HPDE6-E6E7 (cell line): Measurements from ENCODE around the gene PGM3.
A peak's percentile ranks its signal among the peaks of the same experiment; 100 is the strongest.

Experiments used
- DNase-seq: peaks from one replicate; pipeline ENCODE4 v3.0.0; 2011; ENCODE audit warnings: missing footprints; ENCODE audit errors: extremely low spot score

The PGM3 gene

DNA sequence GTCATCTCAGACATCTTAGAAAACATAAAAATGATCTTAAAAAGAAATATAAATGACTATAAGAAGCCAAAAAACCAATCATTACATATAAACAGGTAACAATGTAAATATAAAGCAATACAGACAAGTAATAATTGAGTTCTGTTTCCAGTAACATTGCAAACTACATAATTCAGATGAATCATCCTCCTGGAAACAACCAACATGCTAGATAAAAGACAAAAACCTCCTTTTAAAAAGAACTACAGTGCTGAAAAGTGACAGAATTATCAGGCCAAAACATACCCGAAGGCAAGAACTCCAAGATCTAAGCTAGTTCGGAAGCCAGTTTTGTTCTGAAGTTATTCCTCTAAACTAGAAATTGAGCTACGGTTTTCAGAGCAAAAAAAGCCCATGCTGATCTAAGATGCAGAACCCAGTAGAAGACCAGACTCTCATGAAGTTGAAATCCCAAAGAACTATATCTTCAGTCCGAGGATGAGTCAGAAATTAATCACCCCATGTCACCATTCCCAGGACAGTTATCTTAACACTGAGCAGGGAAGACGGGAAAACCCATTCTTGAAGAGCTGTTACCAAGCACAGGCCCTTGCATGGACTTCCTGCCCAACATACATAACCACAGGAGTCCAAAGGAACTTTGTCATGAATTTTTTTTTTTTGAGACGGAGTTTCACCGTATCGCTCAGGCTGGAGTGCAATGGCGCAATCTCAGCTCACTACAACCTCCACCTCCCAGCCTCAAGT lies 9.8 kb downstream of the PGM3 start:
- DNase-seq = peak; percentile 9

DNA sequence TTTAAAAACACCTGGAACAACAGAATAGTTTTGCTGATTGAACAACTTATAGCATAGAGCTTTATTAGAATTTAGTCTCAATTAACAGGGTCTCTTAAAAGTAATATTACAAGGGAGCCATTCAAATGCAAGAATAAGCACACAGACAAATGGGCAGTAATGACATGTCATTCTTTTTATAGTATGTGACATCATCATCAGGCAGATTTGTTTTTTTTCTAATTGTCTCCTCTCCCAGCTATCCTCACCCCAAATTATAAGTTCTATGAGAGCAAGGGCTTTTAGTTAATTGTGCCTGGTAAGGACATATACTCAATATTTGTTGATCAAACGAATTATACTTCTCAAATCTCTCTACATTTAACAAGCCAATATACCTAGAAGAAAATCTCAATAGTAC lies 11.0 kb downstream of the PGM3 start:
- no peak for DNase-seq

DNA sequence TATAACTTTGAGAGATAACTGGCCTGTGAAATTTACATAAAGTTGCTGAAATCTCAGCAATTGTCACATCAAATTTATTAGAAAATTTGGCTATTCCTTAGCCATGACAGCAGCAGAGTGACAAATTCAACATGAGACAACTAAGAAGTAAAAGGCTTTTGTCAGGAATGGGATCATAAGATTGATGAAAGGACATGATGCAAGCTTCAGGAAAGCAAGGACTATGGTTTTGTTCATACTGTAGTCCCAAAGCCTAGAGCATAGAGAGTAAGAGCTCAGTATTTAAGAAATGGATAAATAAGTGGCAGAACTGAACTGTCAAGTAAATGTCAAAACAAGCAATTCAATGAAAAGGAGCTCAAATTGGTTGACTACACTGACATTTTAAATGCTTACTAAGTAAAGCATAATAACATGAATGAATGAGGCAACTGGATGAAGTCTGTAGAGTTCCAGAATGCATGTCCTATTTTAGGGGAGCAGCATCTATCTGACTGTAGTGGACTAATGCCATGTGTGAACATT lies 12.6 kb downstream of the PGM3 start:
- no peak for DNase-seq

DNA sequence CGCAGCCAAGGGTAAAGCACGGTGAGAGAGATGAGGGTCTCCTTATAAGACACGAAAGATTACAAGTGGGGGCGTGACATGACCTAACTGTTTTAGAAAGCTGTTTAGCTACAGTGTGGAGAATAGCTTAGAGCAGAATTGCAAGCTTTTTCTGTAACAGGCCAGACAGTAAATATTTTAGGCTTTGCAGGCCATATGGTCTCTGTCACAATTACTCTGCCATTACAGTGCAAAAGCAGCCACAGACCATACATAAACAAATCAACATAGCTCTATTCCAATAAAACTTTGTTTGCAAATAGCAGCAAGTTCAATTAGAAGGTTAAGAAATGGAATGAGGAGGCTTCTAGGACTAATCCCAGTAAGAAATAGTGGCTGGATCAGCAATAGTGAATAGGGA lies 16.8 kb downstream of the PGM3 start:
- DNase-seq = no peak

DNA sequence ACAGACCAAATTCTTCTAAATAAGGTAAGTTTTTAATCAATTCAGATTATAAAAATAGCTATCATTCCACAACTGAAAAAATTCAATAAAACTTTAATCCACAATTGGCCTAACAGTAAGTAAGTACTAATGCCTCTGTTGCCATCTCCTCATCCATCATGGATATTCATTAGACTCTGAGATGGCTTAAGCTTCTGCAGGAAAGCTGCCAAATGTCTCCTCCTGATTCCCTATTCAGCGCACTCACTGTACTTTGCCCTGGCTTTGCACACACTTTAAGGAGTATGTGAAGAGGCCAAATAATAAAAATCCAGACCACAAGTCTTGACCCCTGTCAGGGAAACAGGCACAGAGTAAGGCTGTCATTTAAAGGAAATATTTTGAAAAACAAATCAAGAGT lies 23.6 kb downstream of the PGM3 start:
- DNase-seq = no peak

DNA sequence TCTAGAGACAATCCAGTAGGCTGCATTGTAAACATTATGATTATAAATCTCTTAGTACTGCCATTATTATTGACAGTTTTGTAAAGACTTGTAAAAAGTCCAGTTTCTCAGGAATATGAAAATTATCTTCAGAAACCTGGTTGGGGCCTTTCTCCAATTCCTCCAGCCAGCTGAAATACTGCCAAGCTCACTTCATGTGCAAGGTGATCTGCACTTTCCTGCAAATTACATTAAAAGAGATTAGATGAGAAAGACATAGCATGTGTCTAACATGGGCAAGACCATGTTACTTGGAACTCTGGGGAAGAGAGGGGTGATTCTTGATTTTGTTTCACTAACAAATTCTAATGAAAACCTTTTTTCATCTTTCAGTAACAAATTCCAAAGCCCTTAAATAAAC lies 24.0 kb downstream of the PGM3 start:
- DNase-seq = no peak

DNA sequence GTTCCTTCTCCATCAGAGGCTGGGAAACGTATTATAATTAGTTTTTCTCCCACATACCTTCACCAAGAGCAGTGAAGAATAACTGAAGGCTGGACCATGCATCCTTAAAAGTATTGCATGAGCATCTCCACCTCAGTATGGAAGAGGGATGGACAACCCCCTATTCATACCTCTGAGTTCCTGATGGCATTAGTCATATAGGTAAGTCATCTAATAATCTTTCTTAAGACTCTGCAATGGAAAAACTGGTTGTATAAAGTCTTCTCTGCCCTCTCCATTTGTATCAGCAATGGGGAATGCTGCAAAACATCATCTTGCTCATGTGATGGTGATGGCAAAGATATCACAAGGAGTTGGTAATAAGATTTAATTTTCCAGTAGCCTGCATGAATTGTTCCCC lies 24.5 kb downstream of the PGM3 start:
- DNase-seq = peak; percentile 2

DNA sequence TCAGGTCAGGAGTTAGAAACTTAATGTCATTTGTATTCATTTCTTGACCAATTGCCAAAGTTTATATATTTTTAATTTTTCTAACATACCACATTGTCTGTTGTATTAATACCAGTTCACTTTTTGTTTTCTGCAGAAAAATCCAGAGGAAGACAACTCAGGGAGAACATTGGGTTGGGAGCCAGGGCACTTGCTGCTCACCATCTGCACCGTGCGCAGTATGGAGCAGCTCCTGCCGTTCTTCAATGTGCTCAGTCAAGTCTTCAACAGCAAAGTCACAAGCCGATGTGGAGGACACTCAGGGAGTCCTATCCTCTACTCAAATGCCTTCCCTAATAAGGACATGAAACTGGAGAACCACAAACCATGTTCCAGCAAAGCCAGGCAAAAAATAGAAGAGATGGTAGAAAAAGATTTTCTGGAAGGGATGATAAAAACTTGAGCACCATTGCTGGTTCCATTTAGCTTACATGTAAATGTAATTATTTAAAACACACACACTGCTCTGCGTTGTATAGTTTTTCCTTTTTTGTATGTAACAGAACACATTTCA lies 25.3 kb downstream of the PGM3 start:
- no peak for DNase-seq

DNA sequence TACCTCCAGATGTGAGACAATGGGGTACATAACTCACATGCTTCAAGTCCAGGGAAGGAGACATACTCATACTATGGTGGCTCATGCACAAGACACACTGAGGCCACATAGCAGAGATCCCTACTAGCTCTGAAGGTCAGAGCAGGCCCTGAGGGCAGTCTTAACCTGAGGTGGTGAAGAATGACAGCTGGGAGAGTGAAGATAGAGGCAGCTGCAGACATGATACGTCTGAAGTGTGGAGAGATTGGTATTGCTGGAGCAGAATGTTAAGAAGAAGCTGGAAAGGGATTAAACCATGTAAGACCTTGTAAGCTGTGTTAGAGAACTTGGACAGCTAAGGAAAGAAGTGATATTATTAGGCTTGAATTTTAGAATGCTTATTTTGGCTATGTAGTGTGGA lies 32.9 kb downstream of the PGM3 start:
- DNase-seq = no peak

DNA sequence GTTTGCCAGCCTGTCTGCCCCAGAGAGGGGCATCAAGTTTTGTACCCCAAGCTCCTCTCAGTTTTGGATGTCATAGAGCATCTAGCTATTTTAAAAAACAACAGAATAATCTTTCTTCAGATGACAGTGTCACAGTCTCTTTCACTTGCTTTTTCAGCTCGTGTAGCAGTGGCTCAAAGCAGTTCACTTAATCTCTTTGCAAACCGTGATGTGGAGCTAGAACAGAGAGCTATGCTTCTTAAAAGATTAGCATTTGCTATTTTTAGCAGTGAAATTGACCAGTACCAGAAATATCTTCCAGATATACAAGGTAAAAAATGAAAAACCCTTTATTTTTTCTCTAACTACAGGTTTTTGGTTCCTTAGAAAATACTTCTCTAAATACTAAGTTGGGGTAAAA lies 37.3 kb downstream of the PGM3 start:
- no peak for DNase-seq

DNA sequence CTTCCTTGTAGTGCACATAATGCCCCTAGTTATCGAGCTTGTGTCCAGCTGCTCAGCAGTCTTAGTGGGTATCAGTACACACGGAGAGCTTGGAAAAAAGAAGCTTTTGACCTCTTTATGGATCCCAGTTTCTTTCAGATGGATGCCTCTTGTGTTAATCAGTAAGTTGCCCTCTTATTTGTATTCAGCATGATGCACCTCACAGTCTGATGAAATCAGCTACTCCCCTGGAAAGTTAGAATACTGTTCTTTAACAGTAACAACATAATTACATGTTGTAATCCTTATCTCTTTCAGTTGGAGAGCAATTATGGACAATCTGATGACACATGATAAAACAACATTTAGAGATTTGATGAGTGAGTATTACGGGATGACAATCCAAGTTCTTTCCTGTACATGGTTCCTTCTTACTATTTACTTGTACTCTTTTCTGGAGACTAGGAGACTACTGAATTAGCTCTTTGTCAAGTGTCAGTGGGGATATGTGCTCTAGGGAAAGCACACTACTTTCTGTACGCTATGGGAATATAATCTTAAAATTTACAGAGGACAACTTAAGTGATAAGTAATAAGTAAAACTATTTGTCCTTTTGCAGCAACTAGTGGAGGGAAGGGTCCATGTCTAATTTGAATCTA lies 39.1 kb downstream of the PGM3 start:
- no peak for DNase-seq

DNA sequence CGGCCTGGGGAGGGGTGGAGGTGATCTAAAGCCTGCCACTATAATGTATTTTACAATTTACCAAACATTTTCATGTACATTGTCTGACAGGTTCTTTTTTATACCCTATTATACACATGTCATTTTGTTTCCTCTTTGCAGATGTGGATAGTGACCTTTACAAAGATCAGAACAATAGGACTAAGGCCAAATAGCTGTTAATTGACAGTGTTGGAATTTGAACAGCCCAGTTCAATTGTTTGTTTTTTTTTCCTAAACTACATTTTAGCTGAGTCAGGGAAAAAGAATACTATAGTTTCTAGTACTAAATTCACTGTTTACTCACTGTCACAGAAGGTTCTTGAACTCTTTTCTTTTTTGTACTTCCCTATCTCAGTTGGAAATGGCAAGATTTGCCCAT lies 40.2 kb downstream of the PGM3 start:
- no peak for DNase-seq

DNA sequence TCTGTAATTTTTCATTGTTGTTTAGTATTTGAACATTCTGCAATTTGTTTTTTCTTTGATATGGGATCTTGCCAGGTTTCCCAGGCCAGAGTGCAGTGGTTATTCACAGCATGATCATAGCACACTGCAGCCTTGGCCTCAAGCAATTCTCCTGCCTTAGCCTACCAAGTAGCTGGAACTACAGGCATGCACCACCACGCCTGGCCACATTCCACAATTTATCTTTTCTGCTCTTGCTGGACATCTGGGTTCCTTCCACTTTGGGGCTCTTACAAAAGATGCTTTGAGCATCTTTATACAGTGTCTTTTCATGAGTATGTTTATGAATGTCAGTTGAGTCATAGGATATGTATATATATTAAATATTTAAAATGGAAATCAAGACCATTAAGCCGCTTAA lies 42.0 kb downstream of the PGM3 start:
- DNase-seq = no peak

DNA sequence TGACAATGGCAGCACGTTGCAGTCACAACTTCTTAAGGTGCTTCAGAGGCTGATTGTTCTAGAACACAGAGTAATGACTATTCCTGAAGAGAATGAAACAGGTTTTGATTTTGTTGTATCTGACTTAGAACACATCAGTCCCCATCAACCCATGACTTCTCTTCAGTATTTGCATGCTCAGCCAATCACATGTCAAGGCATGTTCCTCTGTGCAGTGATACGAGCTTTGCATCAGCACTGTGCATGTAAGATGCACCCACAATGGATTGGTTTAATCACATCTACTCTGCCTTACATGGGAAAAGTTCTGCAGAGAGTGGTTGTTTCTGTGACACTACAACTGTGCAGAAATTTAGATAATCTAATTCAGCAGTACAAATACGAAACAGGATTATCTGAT lies 54.3 kb downstream of the PGM3 start:
- no peak for DNase-seq

DNA sequence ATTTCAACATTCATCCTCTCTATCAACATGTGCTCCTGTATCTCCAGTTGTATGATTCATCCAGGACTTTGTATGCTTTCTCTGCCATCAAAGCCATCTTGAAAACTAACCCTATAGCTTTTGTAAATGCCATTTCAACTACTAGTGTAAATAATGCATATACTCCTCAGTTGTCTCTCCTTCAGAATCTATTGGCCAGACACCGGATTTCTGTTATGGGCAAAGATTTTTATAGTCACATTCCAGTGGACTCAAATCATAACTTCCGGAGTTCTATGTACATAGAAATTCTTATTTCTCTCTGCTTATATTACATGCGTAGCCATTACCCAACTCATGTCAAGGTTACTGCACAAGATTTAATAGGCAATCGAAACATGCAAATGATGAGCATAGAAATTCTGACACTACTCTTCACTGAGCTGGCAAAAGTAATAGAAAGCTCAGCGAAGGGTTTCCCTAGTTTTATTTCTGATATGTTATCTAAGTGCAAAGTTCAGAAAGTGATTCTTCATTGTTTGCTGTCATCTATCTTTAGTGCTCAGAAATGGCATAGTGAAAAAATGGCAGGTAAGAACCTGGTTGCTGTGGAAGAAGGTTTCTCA lies 54.8 kb downstream of the PGM3 start:
- no peak for DNase-seq

DNA sequence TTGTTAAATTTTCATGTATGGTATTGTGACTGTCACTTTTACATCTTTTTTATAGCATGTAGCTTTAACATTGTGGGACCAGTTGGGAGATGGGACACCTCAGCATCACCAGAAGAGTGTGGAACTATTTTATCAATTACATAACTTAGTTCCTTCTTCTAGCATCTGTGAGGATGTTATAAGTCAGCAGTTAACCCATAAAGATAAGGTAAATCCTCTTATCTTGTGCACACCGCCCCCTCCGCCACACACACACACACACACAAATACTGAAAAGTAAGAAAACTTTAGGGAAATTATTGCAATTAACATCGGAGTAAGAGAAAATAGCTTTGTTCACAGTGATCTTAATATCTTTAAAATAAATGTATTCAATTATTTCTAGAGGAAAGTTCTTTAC lies 60.9 kb downstream of the PGM3 start:
- no peak for DNase-seq

DNA sequence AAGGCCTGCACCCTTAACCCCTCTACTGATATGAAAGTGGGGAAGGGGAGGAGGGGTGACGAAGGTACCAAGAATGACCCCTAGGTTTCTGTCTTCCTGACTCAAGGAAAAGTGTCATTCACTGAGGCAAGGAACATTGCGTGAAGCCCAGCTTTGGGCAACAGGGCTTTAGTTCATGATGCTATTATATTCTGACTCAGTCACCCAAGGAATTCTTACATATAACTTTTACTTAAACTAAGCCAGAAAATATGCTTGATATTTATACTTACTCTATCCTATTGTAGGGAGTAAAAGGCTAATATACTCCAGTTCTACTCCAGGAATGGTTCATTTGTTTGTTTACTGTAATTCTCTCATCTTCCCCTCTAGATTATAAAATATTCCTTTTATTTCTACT lies 65.1 kb downstream of the PGM3 start:
- no peak for DNase-seq

DNA sequence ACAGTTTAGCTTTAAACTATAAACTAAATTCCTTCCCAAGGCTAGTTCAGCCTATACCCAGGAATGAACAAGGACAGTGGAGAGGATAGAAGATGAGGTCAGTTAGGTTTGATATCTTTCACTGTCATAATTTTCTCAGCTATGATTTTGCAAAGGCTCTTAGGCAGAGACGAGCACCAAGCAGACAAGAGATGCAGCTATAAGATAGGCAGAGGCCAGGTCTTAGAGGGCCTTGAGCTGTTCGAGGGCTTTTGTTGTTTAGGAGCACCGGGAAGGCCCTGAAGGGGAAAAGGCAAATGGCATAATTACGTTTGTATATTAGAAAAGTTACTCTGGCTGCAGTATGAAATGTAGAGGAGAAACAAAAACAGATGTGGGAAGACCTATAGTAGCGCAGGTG lies 65.8 kb downstream of the PGM3 start:
- DNase-seq = no peak

DNA sequence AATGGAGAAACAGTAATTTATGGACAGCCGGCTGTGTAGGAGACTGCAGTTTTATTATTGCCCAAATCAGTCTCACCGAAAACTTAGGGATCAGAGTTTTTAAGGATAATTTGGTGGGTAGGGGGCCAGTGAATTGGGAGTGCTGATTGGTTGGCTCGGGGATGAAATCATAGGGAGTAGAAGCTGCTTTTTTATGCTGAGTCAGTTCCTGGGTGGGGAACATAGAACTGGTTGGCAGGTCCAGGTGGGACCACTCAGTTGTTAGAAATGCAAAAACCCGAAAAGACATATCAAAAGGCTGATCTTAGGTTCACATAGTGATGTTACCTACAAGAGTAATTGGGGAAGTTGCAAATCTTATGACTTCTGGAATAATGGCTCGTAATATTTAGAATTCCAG lies 66.3 kb downstream of the PGM3 start:
- DNase-seq = no peak

DNA sequence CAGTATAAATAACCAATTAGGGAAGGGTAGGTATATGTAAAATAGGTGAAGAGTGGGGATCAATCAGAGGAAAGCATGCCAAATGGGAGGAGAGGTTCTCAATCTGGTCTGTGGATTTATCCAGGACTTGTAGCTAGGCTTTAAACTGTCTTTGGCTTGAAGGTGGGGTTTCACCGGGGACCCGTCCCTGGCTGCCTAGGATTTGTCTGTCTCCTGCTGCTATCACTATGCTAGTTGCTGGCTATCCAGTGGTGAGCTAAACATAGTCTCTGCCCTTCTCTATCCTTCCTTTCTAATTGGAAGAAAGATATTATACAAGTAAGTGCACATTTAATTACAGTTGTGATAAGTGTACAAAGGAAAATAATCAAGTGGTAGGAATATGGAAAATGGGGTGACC lies 66.8 kb downstream of the PGM3 start:
- no peak for DNase-seq

DNA sequence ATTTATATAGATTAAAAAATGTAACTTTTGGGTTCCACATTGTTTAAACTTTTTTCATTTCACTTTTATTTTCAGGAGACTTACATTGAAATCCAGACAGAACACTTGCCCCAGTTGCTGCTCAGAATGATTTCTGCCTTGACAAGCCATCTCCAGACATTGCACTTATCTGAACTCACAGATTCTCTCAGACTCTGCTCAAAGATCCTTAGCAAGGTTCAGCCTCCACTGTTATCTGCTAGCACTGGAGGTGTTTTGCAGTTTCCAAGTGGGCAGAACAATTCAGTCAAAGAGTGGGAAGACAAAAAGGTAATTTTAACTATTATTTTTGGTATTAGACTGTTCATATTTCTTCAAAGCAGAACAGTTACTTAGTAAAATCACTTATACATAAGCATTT lies 67.6 kb downstream of the PGM3 start:
- no peak for DNase-seq

DNA sequence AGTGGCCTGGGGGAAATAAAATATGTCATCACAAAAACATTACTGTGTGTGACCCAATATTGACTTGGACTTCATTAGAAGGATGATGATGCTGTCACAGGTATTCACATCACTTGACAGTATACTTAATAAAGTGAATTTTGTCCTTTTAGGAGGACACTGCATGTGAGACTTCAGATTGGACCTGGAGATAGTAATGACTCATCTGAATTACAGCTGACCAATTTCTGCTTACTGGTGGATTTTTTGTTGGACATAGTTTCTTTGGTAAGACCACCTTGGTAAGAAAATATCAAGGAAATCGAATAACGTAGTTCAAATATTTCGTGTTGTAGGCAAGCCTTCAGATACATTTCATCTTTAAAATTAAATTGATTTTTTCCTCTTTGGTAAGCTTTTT lies 68.5 kb downstream of the PGM3 start:
- DNase-seq = no peak

DNA sequence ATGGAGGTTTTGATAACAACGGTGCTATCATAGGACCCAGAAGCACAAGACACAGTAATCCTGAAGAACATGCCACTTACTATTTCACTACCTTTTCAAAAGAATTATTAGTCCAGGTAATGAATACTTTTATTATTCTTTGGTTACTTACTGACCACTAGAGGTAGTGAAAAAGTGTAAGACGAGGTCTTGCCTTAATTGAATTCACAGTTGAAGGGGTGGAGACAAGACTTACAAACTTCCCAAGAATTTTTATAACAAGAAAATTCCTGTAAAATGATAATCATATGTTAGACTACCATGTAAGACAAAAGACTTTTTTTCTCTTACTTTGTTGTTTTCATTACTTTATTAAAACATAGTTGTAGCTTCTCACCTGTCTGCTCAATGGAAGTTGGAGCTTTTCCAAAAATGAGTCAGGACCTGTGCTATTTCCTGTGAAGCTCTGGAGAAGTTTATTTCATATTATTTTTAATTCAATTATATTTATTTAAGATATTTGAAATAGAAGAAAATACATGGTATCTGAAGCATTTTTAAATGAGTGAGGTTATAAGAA lies 73.2 kb downstream of the PGM3 start:
- DNase-seq = no peak
